HepG2 (cell line): ENCODE data around the gene MISFA. TPM values are rescaled to one million over a fixed set of nuclear protein-coding genes. Genes with fewer than 3 reads are reported as not detected.

ENCODE experiments used
- ATF2 ChIP-seq: sonication (generic); formaldehyde crosslinking; IDR thresholded peaks from 2 replicates; pipeline ENCODE4 v1.4.0; 2020; ENCODE audit warnings: missing genetic modification reagents
- CERS6 ChIP-seq: sonication (generic); formaldehyde crosslinking; IDR thresholded peaks from 2 replicates; pipeline ENCODE4 v1.5.0; 2020; ENCODE audit warnings: missing genetic modification reagents
- DPF2 ChIP-seq: sonication (generic); formaldehyde crosslinking; IDR thresholded peaks from 2 replicates; pipeline ENCODE4 v1.4.0; 2020; ENCODE audit warnings: mild to moderate bottlenecking, low read depth, missing genetic modification reagents, borderline replicate concordance
- DZIP1 ChIP-seq: sonication (generic); formaldehyde crosslinking; IDR thresholded peaks from 2 replicates; pipeline ENCODE4 v1.5.0; 2020; ENCODE audit warnings: mild to moderate bottlenecking, missing genetic modification reagents
- FLYWCH1 ChIP-seq: sonication (generic); formaldehyde crosslinking; IDR thresholded peaks from 2 replicates; pipeline ENCODE4 v1.8.1; 2023; ENCODE audit warnings: mild to moderate bottlenecking, missing genetic modification reagents
- HNRNPUL1 ChIP-seq: fragments of 200-400 bp; formaldehyde crosslinking; IDR thresholded peaks from 2 replicates; pipeline ENCODE4 v1.6.1; 2017; ENCODE audit warnings: low read depth, mild to moderate bottlenecking, low read length, moderate library complexity
- KAT2B ChIP-seq: fragments of 150-350 bp; IDR thresholded peaks from 2 replicates; pipeline ENCODE4 v1.6.1; 2014; ENCODE audit warnings: low read depth, low read length, borderline replicate concordance
- MAX ChIP-seq: IDR thresholded peaks from 2 replicates; pipeline ENCODE4 v1.6.1; 2012; ENCODE audit warnings: inconsistent platforms
- PHF21A ChIP-seq: sonication (generic); formaldehyde crosslinking; IDR thresholded peaks from 2 replicates; pipeline ENCODE4 v1.5.0; 2020; ENCODE audit warnings: mild to moderate bottlenecking, missing genetic modification reagents
- RBM39 ChIP-seq: fragments of 200-400 bp; formaldehyde crosslinking; IDR thresholded peaks from one replicate; pipeline ENCODE4 v1.6.1; 2018; ENCODE audit warnings: antibody characterized with exemption, mild to moderate bottlenecking, low read depth, low read length; ENCODE audit not compliant: poor library complexity, severe bottlenecking
- SMARCC2 ChIP-seq: fragments of 450-650 bp; IDR thresholded peaks from 2 replicates; pipeline ENCODE4 v1.6.1; 2017; ENCODE audit warnings: antibody characterized with exemption, mild to moderate bottlenecking
- U2AF1 ChIP-seq: fragments of 200-400 bp; formaldehyde crosslinking; optimal IDR thresholded peaks from 2 replicates; pipeline ENCODE3; 2017; ENCODE audit warnings: mild to moderate bottlenecking, low read depth, low read length
- ZNF101 ChIP-seq: sonication (generic); formaldehyde crosslinking; IDR thresholded peaks from 2 replicates; pipeline ENCODE4 v1.4.0; 2020; ENCODE audit warnings: mild to moderate bottlenecking, low read depth, missing genetic modification reagents, borderline replicate concordance
- ZNF333 ChIP-seq: sonication (generic); formaldehyde crosslinking; IDR thresholded peaks from 2 replicates; pipeline ENCODE4 v1.4.0; 2020; ENCODE audit warnings: mild to moderate bottlenecking, missing genetic modification reagents, borderline replicate concordance
- ZNF33A ChIP-seq: sonication (generic); formaldehyde crosslinking; IDR thresholded peaks from 2 replicates; pipeline ENCODE4 v1.5.1; 2020; ENCODE audit warnings: missing genetic modification reagents, mild to moderate bottlenecking, moderate library complexity, borderline replicate concordance
- ZNF513 ChIP-seq: sonication (generic); formaldehyde crosslinking; conservative IDR thresholded peaks from 2 replicates; pipeline ENCODE4 v1.5.0; 2020; ENCODE audit warnings: missing genetic modification reagents
- ZNF546 ChIP-seq: sonication (generic); formaldehyde crosslinking; conservative IDR thresholded peaks from 2 replicates; pipeline ENCODE4 v1.8.1; 2023; ENCODE audit warnings: mild to moderate bottlenecking, missing genetic modification reagents
- ZNF605 ChIP-seq: sonication (generic); formaldehyde crosslinking; IDR thresholded peaks from 2 replicates; pipeline ENCODE4 v1.8.0; 2022; ENCODE audit warnings: mild to moderate bottlenecking, missing genetic modification reagents
- ZNF766 ChIP-seq: sonication (generic); formaldehyde crosslinking; IDR thresholded peaks from 2 replicates; pipeline ENCODE4 v1.5.0; 2020; ENCODE audit warnings: missing genetic modification reagents, borderline replicate concordance
- ZNF790 ChIP-seq: sonication (generic); formaldehyde crosslinking; IDR thresholded peaks from 2 replicates; pipeline ENCODE4 v1.8.0; 2022; ENCODE audit warnings: missing genetic modification reagents, mild to moderate bottlenecking, borderline replicate concordance
- ZSCAN22 ChIP-seq: sonication (generic); formaldehyde crosslinking; IDR thresholded peaks from 2 replicates; pipeline ENCODE4 v1.4.0; 2020; ENCODE audit warnings: mild to moderate bottlenecking, missing genetic modification reagents
- polyA plus RNA-seq, 8 experiments: library from polyadenylated mRNA; depleted of rRNA in 3 of 8; stranded (reverse) in 7 of 8; unstranded in 1 of 8; fragments of >200 nt; fragmentation: Illumina TruSeq in 4 of 8; extraction: Trizol in 4 of 8; gene quantifications; 2 replicates each; pipeline versions ENCODE4 v1.2.1 to v1.2.3, GENCODE V29; 2011 to 2016; ENCODE audit warnings: low read depth in 4 of 8, missing spikeins in 1 of 8, mixed read lengths in 1 of 8; ENCODE audit not compliant: insufficient read depth in 1 of 8
- total RNA-seq, 5 experiments: library from RNA; depleted of rRNA; stranded (reverse); fragments of >200 nt; fragmentation: Illumina TruSeq; extraction: Trizol; gene quantifications; 2 replicates each; pipeline ENCODE4 v1.2.3, GENCODE V29; 2016; ENCODE audit warnings: low read depth in 1 of 5

The MISFA gene
- total and polyA plus RNA-seq, 2 of the 13 experiments (the other 11 are each of a cell fraction or from before 2014, with no cell fraction given), result 1.4 to 5.4 TPM

GRCh38 chr11:18634140-18635032 is 34.8 kb downstream of the MISFA start, which contains the start of gene SPTY2D1 (continued):
- TF ChIP-seq FLYWCH1 (CRISPR knock-in tag) (no peak), SMARCC2 (no peak), ZNF605 (peak; percentile 83; the same call in 1 of the 2 replicates), RBM39 (peak; percentile 53), HNRNPUL1 (no peak), ZNF790 (CRISPR knock-in tag) (0 out of 2 replicates have a peak, but pooled peaks have one; percentile 63), DPF2 (no peak), ZNF33A (0 out of 2 replicates have a peak, but pooled peaks have one; percentile 72), ZSCAN22 (CRISPR knock-in tag) (no peak; the same call in 1 of the 2 replicates), ATF2 (peak; percentile 65), KAT2B (no peak), ZNF546 (CRISPR knock-in tag) (no peak), ZNF766 (CRISPR knock-in tag) (no peak; the same call in 1 of the 2 replicates), U2AF1 (no peak), ZNF101 (no peak), CERS6 (CRISPR knock-in tag) (no peak), ZNF333 (CRISPR knock-in tag) (0 out of 2 replicates have a peak, but pooled peaks have one; percentile 34), MAX (peak; percentile 87), ZNF513 (no peak), PHF21A (peak; percentile 67), DZIP1 (CRISPR knock-in tag) (no peak)
